HepG2 (cell line): ENCODE measurements around the gene TSC22D2. TPM values are rescaled to one million over a fixed set of nuclear protein-coding genes. Genes with fewer than 3 reads are reported as not detected.
A peak's percentile ranks its signal among the peaks of the same experiment; 100 is the strongest.

Experiments
- ATAC-seq: fragments of 200-7000 bp; cut with Tn5 transposase; 3 replicates; pipeline ENCODE4 v1.9.1; 2020; ENCODE audit warnings: mild to moderate bottlenecking, moderate library complexity
- BruUV-seq: library from RNA; stranded (reverse); fragments of 400-500 nt; replicated peaks from 2 replicates; lab custom pipeline; 2021; lab: Mats Ljungman, UMichigan
- CTCF ChIA-PET: fragments of 300-600 bp; formaldehyde crosslinking; extraction: SDS; loops from one replicate; lab custom pipeline; 2021; ENCODE audit warnings: low total read pairs, inconsistent platforms, low intra/inter-chr PET ratio; lab: Yijun Ruan, JAX
- POLR2A ChIA-PET: fragments of 350-600 bp; sonication (Branson Sonifier 250); formaldehyde crosslinking; loops from one replicate; lab custom pipeline; 2020; ENCODE audit warnings: antibody characterized with exemption, inconsistent platforms; lab: Yijun Ruan, JAX
- DNase-seq: peaks from one replicate; pipeline ENCODE4 v3.0.0-alpha.2; 2015; ENCODE audit warnings: low spot score
- FAIRE-seq: peaks from 3 replicates; lab custom pipeline; 2011; peaks lifted over from hg19 to GRCh38; lab: Jason Lieb, UNC
- H2AFZ ChIP-seq: one replicate; pipeline ENCODE4 v1.6.1; 2011; ENCODE audit warnings: low read length, inconsistent platforms
- H3K27ac ChIP-seq: fragments of 300-600 bp; 3 replicates; pipeline ENCODE4 v1.8.0; 2011; ENCODE audit warnings: mixed run types, mild to moderate bottlenecking, mixed read lengths, low read length, inconsistent platforms; ENCODE audit not compliant: insufficient read depth; ENCODE audit errors: extremely low read length
- H3K27me3 ChIP-seq, 2 experiments: fragments of 200-600 bp in 1 of 2; 2 replicates in 1 of 2; 3 replicates in 1 of 2; pipeline versions ENCODE4 v1.6.0 to v1.8.0; 2011; ENCODE audit warnings: low read length in 2 of 2, mild to moderate bottlenecking in 2 of 2, moderate library complexity in 2 of 2, inconsistent platforms in 1 of 2; ENCODE audit not compliant: insufficient read depth in 2 of 2, control insufficient read depth in 1 of 2
- H3K36me3 ChIP-seq, 2 experiments: fragments of 200-600 bp in 1 of 2; replicated peaks in 1 of 2; 2 replicates in 1 of 2; 3 replicates in 1 of 2; pipeline versions ENCODE4 v1.5.1 to v1.8.0; 2011; ENCODE audit warnings: low read length in 2 of 2, inconsistent platforms in 1 of 2; ENCODE audit not compliant: insufficient read depth in 2 of 2, control insufficient read depth in 1 of 2
- H3K4me1 ChIP-seq: 2 replicates; pipeline ENCODE4 v1.5.1; 2012; ENCODE audit warnings: low read length, inconsistent platforms; ENCODE audit not compliant: insufficient read depth
- H3K4me2 ChIP-seq: 2 replicates; pipeline ENCODE4 v1.6.0; 2011; ENCODE audit warnings: low read depth, low read length, inconsistent platforms
- H3K4me3 ChIP-seq, 3 experiments: fragments of 200-600 bp in 1 of 3; sonication (generic), shearing (Covaris generic) in 1 of 3; replicated peaks in 1 of 3; 2 replicates each; pipeline ENCODE4 v1.5.1; 2011 to 2016; ENCODE audit warnings: low read length in 3 of 3, inconsistent platforms in 2 of 3, low read depth in 2 of 3, mild to moderate bottlenecking in 2 of 3, control low read depth in 1 of 3, mixed read lengths in 1 of 3; ENCODE audit not compliant: insufficient read depth in 1 of 3
- H3K79me2 ChIP-seq: one replicate; pipeline ENCODE4 v1.6.1; 2011; ENCODE audit warnings: low read length, inconsistent platforms; ENCODE audit not compliant: insufficient read depth
- H3K9ac ChIP-seq: 2 replicates; pipeline ENCODE4 v1.6.0; 2011; ENCODE audit warnings: mild to moderate bottlenecking, low read depth, low read length, inconsistent platforms; ENCODE audit not compliant: insufficient read depth
- H3K9me3 ChIP-seq: 2 replicates; pipeline ENCODE4 v1.5.1; 2012; ENCODE audit warnings: mild to moderate bottlenecking, low read length
- H4K20me1 ChIP-seq: 2 replicates; pipeline ENCODE4 v1.6.0; 2011; ENCODE audit warnings: inconsistent platforms, mild to moderate bottlenecking, low read length, moderate library complexity; ENCODE audit not compliant: insufficient read depth
- ARID4A ChIP-seq: sonication (generic); formaldehyde crosslinking; IDR thresholded peaks from 2 replicates; pipeline ENCODE4 v1.5.0; 2020; ENCODE audit warnings: mild to moderate bottlenecking, missing genetic modification reagents, borderline replicate concordance
- MED13 ChIP-seq: sonication (generic); formaldehyde crosslinking; IDR thresholded peaks from 2 replicates; pipeline ENCODE4 v1.5.0; 2020; ENCODE audit warnings: missing genetic modification reagents
- MXI1 ChIP-seq: IDR thresholded peaks from 3 replicates; pipeline ENCODE4 v1.6.1; 2012; ENCODE audit warnings: low read depth, low read length, inconsistent platforms, borderline replicate concordance
- POLR2G ChIP-seq: fragments of 200-400 bp; formaldehyde crosslinking; IDR thresholded peaks from 2 replicates; pipeline ENCODE4 v1.6.1; 2018; ENCODE audit warnings: mild to moderate bottlenecking, low read depth, low read length, moderate library complexity
- SMARCC2 ChIP-seq: fragments of 450-650 bp; IDR thresholded peaks from 2 replicates; pipeline ENCODE4 v1.6.1; 2017; ENCODE audit warnings: antibody characterized with exemption, mild to moderate bottlenecking
- ZNF335 ChIP-seq: sonication (generic); formaldehyde crosslinking; IDR thresholded peaks from 2 replicates; pipeline ENCODE4 v1.4.0; 2020; ENCODE audit warnings: missing genetic modification reagents
- ZNF431 ChIP-seq: sonication (generic); formaldehyde crosslinking; IDR thresholded peaks from 2 replicates; pipeline ENCODE4 v1.9.0; 2022; ENCODE audit warnings: missing genetic modification reagents, low read depth, mild to moderate bottlenecking, borderline replicate concordance
- WGBS: methylation state at CpG from one replicate; pipeline ENCODE4 v1.1.6; 2017; ENCODE audit warnings: low lambda C conversion rate; 5-methylcytosine and 5-hydroxymethylcytosine counted together
- in situ Hi-C: cut with HindIII; loops from 2 replicates; pipeline ENCODE4 v1.10.0; 2017; ENCODE audit warnings: low pct_unique_long_range_greater_than_20kb; ENCODE audit not compliant: extremely low pct_ligation_motif_present
- intact Hi-C: fragments of 100-400 bp; cut with micrococcal nuclease; formaldehyde crosslinking; loops from one replicate; pipeline ENCODE4 v1.10.0; 2022; ENCODE audit not compliant: unreplicated experiment
- polyA plus RNA-seq, 8 experiments: library from polyadenylated mRNA; depleted of rRNA in 3 of 8; stranded (reverse) in 7 of 8; unstranded in 1 of 8; fragments of >200 nt; fragmentation: Illumina TruSeq in 4 of 8; extraction: Trizol in 4 of 8; gene quantifications; 2 replicates each; pipeline versions ENCODE4 v1.2.1 to v1.2.3, GENCODE V29; 2011 to 2016; ENCODE audit warnings: low read depth in 4 of 8, missing spikeins in 1 of 8, mixed read lengths in 1 of 8; ENCODE audit not compliant: insufficient read depth in 1 of 8
- total RNA-seq, 5 experiments: library from RNA; depleted of rRNA; stranded (reverse); fragments of >200 nt; fragmentation: Illumina TruSeq; extraction: Trizol; gene quantifications; 2 replicates each; pipeline ENCODE4 v1.2.3, GENCODE V29; 2016; ENCODE audit warnings: low read depth in 1 of 5

Gene TSC22D2
- total and polyA plus RNA-seq, 2 of the 13 experiments (the other 11 are each of a cell fraction or from before 2014, with no cell fraction given) = 4.6 to 8.2 TPM

- no peak for TF ChIP-seq MED13 (CRISPR knock-in tag)
- TF ChIP-seq ARID4A (CRISPR knock-in tag) = no peak
- no peak for TF ChIP-seq POLR2G
- no peak for TF ChIP-seq MXI1
- TF ChIP-seq SMARCC2 = no peak
Observed at GRCh38 chr3:150371741-150372254, 36.3 kb upstream of the TSC22D2 start (continued).

GRCh38 chr3:150372320-150372719, 35.8 kb upstream of the TSC22D2 start:
- ChIA-PET CTCF (interaction anchor here (1.5 kb wide), 1 partner anchor 123 kb away, joined by 3 read pairs; no protein-coding TSS in a partner anchor), POLR2A (interaction anchor here (1.3 kb wide), 1 partner anchor 37 kb away, joined by 6 read pairs; no protein-coding TSS in a partner anchor)
- Histone ChIP-seq H3K27me3 (no peaks in the 10 kb centered on the region), H3K79me2 (no peaks in the 10 kb centered on the region), H3K36me3 (no peaks in the 10 kb centered on the region), H3K4me3 (no peak overlapping the region), H3K4me2 (no peak overlapping the region), H3K9me3 (no peaks in the 10 kb centered on the region), H3K9ac (no peak overlapping the region), H3K27ac (no peak overlapping the region), H2AFZ (no peak overlapping the region), H3K4me1 (peaks cover 32% of the 10 kb centered on the region), H4K20me1 (no peaks in the 10 kb centered on the region)
- DNase-seq (no peak), ATAC-seq (no peak), FAIRE-seq (no peak)
- in situ Hi-C loops (no loop called here), intact Hi-C loops (loop anchor here (2.0 kb wide), 1 partner anchor 36 kb away; the partner anchor contains the start of gene TSC22D2)
- 91% methylated on average over 2 of the region's 2 CpGs for WGBS
- TF ChIP-seq ZNF431 (CRISPR knock-in tag) (no peak), ZNF335 (0 out of 2 replicates have a peak, but pooled peaks have one; percentile 10)
- no TSS peak for BruUV-seq
